DND-41 (cell line): ENCODE data around the gene TMEM163.

Experiments used
- ATAC-seq: fragments of 200-7000 bp; cut with Tn5 transposase; 3 replicates; pipeline ENCODE4 v1.9.1; 2021; ENCODE audit warnings: low read depth; ENCODE audit not compliant: insufficient read depth
- DNase-seq: peaks from one replicate; pipeline ENCODE4 v3.0.0-alpha.2; 2020
- H2AFZ ChIP-seq: 2 replicates; pipeline ENCODE4 v1.6.0; 2012; ENCODE audit warnings: low read depth, low read length
- H3K27ac ChIP-seq: 2 replicates; pipeline ENCODE4 v1.5.1; 2012; ENCODE audit warnings: low read length, inconsistent platforms
- H3K27me3 ChIP-seq: fragments of 200-600 bp; sonication (generic); 2 replicates; pipeline ENCODE4 v1.6.0; 2012; ENCODE audit warnings: low read length, mild to moderate bottlenecking, inconsistent platforms; ENCODE audit not compliant: insufficient read depth, poor library complexity
- H3K36me3 ChIP-seq: 2 replicates; pipeline ENCODE4 v1.5.1; 2012; ENCODE audit warnings: low read length, inconsistent platforms; ENCODE audit not compliant: insufficient read depth
- H3K4me1 ChIP-seq: 2 replicates; pipeline ENCODE4 v1.5.1; 2012; ENCODE audit warnings: mild to moderate bottlenecking, low read length; ENCODE audit not compliant: insufficient read depth
- H3K4me2 ChIP-seq: 2 replicates; pipeline ENCODE4 v1.6.0; 2012; ENCODE audit warnings: mild to moderate bottlenecking, moderate library complexity, low read length, inconsistent platforms; ENCODE audit not compliant: insufficient read depth
- H3K4me3 ChIP-seq, 2 experiments: fragments of 200-600 bp in 1 of 2; shearing (Covaris generic) in 1 of 2; 2 replicates each; pipeline ENCODE4 v1.5.1; 2012 to 2016; ENCODE audit warnings: inconsistent platforms in 2 of 2, low read length in 2 of 2, mild to moderate bottlenecking in 2 of 2, low read depth in 1 of 2, moderate library complexity in 1 of 2
- H3K79me2 ChIP-seq: 2 replicates; pipeline ENCODE4 v1.6.0; 2012; ENCODE audit warnings: low read length, inconsistent platforms; ENCODE audit not compliant: insufficient read depth
- H3K9ac ChIP-seq: 2 replicates; pipeline ENCODE4 v1.6.0; 2012; ENCODE audit warnings: low read depth, mild to moderate bottlenecking, inconsistent platforms, low read length, moderate library complexity
- H3K9me3 ChIP-seq: 2 replicates; pipeline ENCODE4 v1.5.1; 2012; ENCODE audit warnings: low read length, moderate library complexity, mild to moderate bottlenecking, inconsistent platforms; ENCODE audit not compliant: insufficient read depth, severe bottlenecking
- H4K20me1 ChIP-seq: 2 replicates; pipeline ENCODE4 v1.6.0; 2012; ENCODE audit warnings: low read length; ENCODE audit not compliant: insufficient read depth
- EZH2 ChIP-seq: IDR thresholded peaks from 3 replicates; pipeline ENCODE4 v1.6.1; 2012; ENCODE audit warnings: borderline replicate concordance, low read depth, mild to moderate bottlenecking, moderate library complexity, low read length, inconsistent platforms; ENCODE audit not compliant: severe bottlenecking
- TF ChIP-seq, protein P1 (sequence below): IDR thresholded peaks from 2 replicates; pipeline ENCODE4 v1.5.1; 2012; ENCODE audit warnings: borderline replicate concordance, low read length, moderate library complexity, mild to moderate bottlenecking; ENCODE audit not compliant: poor library complexity, severe bottlenecking; ENCODE audit errors: extremely low read depth

Gene TMEM163

DNA sequence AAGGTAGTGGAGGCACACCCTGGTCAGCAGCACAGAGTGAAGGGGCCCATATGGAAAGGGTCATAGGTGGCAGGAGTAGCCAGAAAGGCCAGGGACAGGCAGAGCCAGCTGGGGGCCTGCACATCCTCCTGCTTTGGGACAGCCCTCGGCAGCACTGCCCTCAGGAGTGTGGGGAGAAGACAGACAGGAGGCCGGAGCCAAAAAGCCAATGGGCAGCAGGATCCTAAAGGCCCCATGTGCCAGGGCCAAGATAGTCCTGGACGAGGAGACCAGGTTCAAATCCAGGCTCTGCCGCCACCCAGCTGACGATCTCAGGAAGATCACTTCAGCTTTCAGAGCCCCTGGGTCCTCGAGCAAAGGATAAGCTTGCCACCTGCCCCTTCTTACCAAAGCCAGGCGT lies 220.1 kb downstream of the TMEM163 start:
- Histone ChIP-seq H4K20me1 (no peaks in the 10 kb centered on the region), H3K27ac (no peak overlapping the region), H3K9ac (no peak overlapping the region), H3K79me2 (no peaks in the 10 kb centered on the region), H3K4me2 (no peak overlapping the region), H2AFZ (no peak overlapping the region), H3K4me1 (no peaks in the 10 kb centered on the region), H3K9me3 (no peaks in the 10 kb centered on the region), H3K36me3 (no peaks in the 10 kb centered on the region), H3K27me3 (no peaks in the 10 kb centered on the region), H3K4me3 (no peak overlapping the region)
- ATAC-seq: no peak
- TF ChIP-seq, protein P1, sequence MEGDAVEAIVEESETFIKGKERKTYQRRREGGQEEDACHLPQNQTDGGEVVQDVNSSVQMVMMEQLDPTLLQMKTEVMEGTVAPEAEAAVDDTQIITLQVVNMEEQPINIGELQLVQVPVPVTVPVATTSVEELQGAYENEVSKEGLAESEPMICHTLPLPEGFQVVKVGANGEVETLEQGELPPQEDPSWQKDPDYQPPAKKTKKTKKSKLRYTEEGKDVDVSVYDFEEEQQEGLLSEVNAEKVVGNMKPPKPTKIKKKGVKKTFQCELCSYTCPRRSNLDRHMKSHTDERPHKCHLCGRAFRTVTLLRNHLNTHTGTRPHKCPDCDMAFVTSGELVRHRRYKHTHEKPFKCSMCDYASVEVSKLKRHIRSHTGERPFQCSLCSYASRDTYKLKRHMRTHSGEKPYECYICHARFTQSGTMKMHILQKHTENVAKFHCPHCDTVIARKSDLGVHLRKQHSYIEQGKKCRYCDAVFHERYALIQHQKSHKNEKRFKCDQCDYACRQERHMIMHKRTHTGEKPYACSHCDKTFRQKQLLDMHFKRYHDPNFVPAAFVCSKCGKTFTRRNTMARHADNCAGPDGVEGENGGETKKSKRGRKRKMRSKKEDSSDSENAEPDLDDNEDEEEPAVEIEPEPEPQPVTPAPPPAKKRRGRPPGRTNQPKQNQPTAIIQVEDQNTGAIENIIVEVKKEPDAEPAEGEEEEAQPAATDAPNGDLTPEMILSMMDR: no peak
- TF ChIP-seq EZH2: no peak
- DNase-seq: no peak

DNA sequence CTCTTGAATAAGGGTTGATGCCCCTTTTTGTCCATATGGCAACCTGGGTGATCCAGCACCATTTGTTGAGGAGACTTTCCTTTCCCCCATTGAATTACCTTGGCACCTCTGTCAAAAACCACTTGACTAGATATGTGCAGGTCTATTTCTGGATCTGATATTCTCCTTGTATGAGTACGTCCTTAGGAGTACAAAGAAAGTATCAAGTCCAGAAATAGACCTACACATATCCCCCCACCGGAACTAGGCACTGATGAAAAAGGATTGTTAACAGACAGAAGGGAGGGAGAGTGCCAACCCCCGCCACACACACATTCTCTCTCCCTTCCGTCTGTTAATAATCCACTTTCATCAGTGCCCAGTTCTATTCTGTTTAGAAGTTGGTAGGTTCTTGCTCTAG lies 225.0 kb downstream of the TMEM163 start:
- H3K9ac ChIP-seq: no peak overlapping the region
- H2AFZ ChIP-seq: no peak overlapping the region
- H3K4me3 ChIP-seq: no peak overlapping the region
- ATAC-seq (no peak), DNase-seq (no peak)
- no peaks in the 10 kb centered on the region for H3K36me3 ChIP-seq
- H4K20me1 ChIP-seq: no peaks in the 10 kb centered on the region
- H3K4me1 ChIP-seq: peaks cover 15% of the 10 kb centered on the region
- no peaks in the 10 kb centered on the region for H3K9me3 ChIP-seq
- no peak overlapping the region for H3K27ac ChIP-seq
- no peaks in the 10 kb centered on the region for H3K27me3 ChIP-seq
- H3K4me2 ChIP-seq: no peak overlapping the region
- H3K79me2 ChIP-seq: no peaks in the 10 kb centered on the region
- TF ChIP-seq, protein P1: no peak
- TF ChIP-seq EZH2: no peak

DNA sequence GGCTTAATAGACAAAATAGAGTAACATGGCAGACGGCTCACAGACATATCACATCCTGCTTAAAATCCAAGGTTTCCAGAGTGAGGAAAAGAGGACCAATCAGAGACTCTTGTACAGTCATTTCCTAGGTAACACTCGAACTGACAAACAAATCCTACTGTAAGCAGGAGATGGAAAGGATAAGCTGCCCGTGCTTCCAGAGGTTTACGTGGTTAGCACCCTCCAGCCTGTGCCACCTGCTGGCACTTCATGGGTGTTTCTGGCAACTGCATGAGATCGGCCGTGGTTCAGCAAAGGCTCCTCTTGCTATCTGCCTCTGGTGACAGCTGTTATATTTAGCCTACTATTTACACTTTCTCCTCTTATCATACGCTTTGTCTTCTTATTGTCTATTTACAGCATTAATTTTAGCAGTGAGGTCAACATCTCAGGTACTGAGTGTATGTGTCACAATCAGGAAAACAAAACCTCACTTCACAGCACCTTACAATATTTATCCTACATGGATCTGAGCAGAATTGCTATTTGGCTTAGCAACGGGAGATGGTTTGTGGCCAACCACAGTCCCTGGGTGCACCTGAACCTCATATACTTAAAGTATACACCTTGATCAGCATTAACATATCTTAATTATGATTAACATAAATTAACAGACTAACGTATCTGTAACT lies 226.9 kb downstream of the TMEM163 start:
- TF ChIP-seq, protein P1: peak; percentile 71
- no peak for TF ChIP-seq EZH2
- Histone ChIP-seq H3K27ac (no peak overlapping the region), H2AFZ (no peak overlapping the region), H3K27me3 (no peaks in the 10 kb centered on the region), H3K79me2 (no peaks in the 10 kb centered on the region), H3K4me3 (no peak overlapping the region), H3K4me1 (peaks cover 15% of the 10 kb centered on the region), H3K9ac (no peak overlapping the region), H3K4me2 (peak overlapping the region; percentile 35; the same call in 1 of the 2 replicates), H4K20me1 (no peaks in the 10 kb centered on the region), H3K36me3 (no peaks in the 10 kb centered on the region), H3K9me3 (no peaks in the 10 kb centered on the region)
- ATAC-seq (peak; percentile 91), DNase-seq (peak; percentile 47)

DNA sequence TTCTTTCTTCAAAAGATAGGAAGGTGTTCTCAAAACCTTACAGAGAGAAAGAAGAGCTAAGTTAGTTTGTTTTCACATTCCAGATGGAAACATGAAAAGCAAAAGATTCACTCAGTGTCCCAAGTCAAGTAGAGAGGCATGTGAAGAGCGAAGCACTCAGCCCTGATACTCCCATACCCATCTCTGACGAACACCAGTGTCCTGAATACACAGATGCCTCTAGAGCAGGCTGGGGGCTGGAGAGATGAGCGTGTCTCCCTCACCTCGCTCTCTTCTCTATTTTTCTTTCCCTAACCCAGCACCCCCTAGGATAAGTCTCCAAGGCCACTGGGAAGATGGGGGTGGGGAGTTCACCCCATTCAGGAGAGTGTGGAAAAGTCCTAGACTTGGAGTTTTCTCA lies 227.8 kb downstream of the TMEM163 start:
- no peak for DNase-seq

More for the DNA sequence above, 227.8 kb downstream of the TMEM163 start:
- H4K20me1 ChIP-seq: no peaks in the 10 kb centered on the region
- no peaks in the 10 kb centered on the region for H3K9me3 ChIP-seq
- H3K27ac ChIP-seq: no peak overlapping the region
- no peak for ATAC-seq
- no peak overlapping the region for H2AFZ ChIP-seq
- H3K27me3 ChIP-seq: no peaks in the 10 kb centered on the region
- no peak overlapping the region for H3K4me3 ChIP-seq
- no peak overlapping the region for H3K9ac ChIP-seq
- peaks cover 15% of the 10 kb centered on the region for H3K4me1 ChIP-seq
- no peaks in the 10 kb centered on the region for H3K36me3 ChIP-seq
- H3K79me2 ChIP-seq: no peaks in the 10 kb centered on the region
- H3K4me2 ChIP-seq: no peak overlapping the region
- TF ChIP-seq, protein P1: no peak
- no peak for TF ChIP-seq EZH2
